Astrocyte (in vitro differentiated cells and primary cell): ENCODE measurements around the gene WNT3. TPM values are rescaled to one million over a fixed set of nuclear protein-coding genes. Genes with fewer than 3 reads are reported as not detected.

Experiments
- DNase-seq: peaks from one replicate; pipeline ENCODE4 v3.0.0-alpha.2; 2010; ENCODE audit warnings: low read depth
- FAIRE-seq: peaks from 2 replicates; lab custom pipeline; 2011; peaks lifted over from hg19 to GRCh38; lab: Jason Lieb, UNC
- H2AFZ ChIP-seq: 2 replicates; pipeline ENCODE4 v1.6.0; 2012; ENCODE audit warnings: low read depth, low read length, inconsistent platforms
- H3K27ac ChIP-seq: 2 replicates; pipeline ENCODE4 v1.5.1; 2011; ENCODE audit warnings: low read depth, low read length, inconsistent platforms
- H3K27me3 ChIP-seq: 2 replicates; pipeline ENCODE4 v1.6.0; 2011; ENCODE audit warnings: low read length, inconsistent platforms; ENCODE audit not compliant: insufficient read depth
- H3K36me3 ChIP-seq: 2 replicates; pipeline ENCODE4 v1.5.1; 2011; ENCODE audit warnings: low read length, inconsistent platforms; ENCODE audit not compliant: insufficient read depth
- H3K4me1 ChIP-seq: 2 replicates; pipeline ENCODE4 v1.5.1; 2011; ENCODE audit warnings: low read length, inconsistent platforms; ENCODE audit not compliant: insufficient read depth
- H3K4me2 ChIP-seq: 2 replicates; pipeline ENCODE4 v1.6.0; 2012; ENCODE audit warnings: low read length, inconsistent platforms
- H3K4me3 ChIP-seq: 2 replicates; pipeline ENCODE4 v1.5.1; 2011; ENCODE audit warnings: low read depth, mild to moderate bottlenecking, low read length, inconsistent platforms; ENCODE audit not compliant: insufficient read depth
- H3K79me2 ChIP-seq: 2 replicates; pipeline ENCODE4 v1.6.0; 2012; ENCODE audit warnings: mild to moderate bottlenecking, low read length, inconsistent platforms; ENCODE audit not compliant: insufficient read depth
- H3K9ac ChIP-seq: 2 replicates; pipeline ENCODE4 v1.6.0; 2012; ENCODE audit warnings: mild to moderate bottlenecking, low read length, inconsistent platforms
- H3K9me3 ChIP-seq: 2 replicates; pipeline ENCODE4 v1.5.1; 2012; ENCODE audit warnings: low read depth, mild to moderate bottlenecking, low read length, inconsistent platforms; ENCODE audit not compliant: insufficient read depth
- H4K20me1 ChIP-seq: 2 replicates; pipeline ENCODE4 v1.6.0; 2012; ENCODE audit warnings: low read length, inconsistent platforms; ENCODE audit not compliant: insufficient read depth
- H3K27ac Mint-ChIP-seq: one replicate; pipeline ENCODE4 v1.8.0; 2021; ENCODE audit warnings: mild to moderate bottlenecking, mixed read lengths; ENCODE audit not compliant: unreplicated experiment
- H3K27me3 Mint-ChIP-seq: one replicate; pipeline ENCODE4 v1.8.0; 2021; ENCODE audit warnings: low read depth, mixed read lengths; ENCODE audit not compliant: unreplicated experiment
- H3K36me3 Mint-ChIP-seq: one replicate; pipeline ENCODE4 v1.8.0; 2021; ENCODE audit warnings: low read depth, mixed read lengths; ENCODE audit not compliant: unreplicated experiment
- H3K4me1 Mint-ChIP-seq: one replicate; pipeline ENCODE4 v1.8.0; 2021; ENCODE audit warnings: low read depth, mixed read lengths; ENCODE audit not compliant: unreplicated experiment
- H3K4me3 Mint-ChIP-seq: one replicate; pipeline ENCODE4 v1.8.0; 2021; ENCODE audit warnings: mild to moderate bottlenecking, moderate library complexity, mixed read lengths; ENCODE audit not compliant: unreplicated experiment
- H3K9me3 Mint-ChIP-seq: one replicate; pipeline ENCODE4 v1.8.0; 2021; ENCODE audit warnings: mild to moderate bottlenecking, mixed read lengths; ENCODE audit not compliant: unreplicated experiment
- CTCF ChIP-seq: IDR thresholded peaks from 2 replicates; pipeline ENCODE4 v1.5.1; 2011; ENCODE audit warnings: low read depth, mild to moderate bottlenecking, inconsistent platforms, low read length, moderate library complexity; ENCODE audit not compliant: insufficient read depth
- EZH2 ChIP-seq: IDR thresholded peaks from 2 replicates; pipeline ENCODE4 v1.6.1; 2012; ENCODE audit warnings: mild to moderate bottlenecking, low read length, inconsistent platforms; ENCODE audit not compliant: insufficient read depth
- total RNA-seq: library from RNA; stranded (reverse); gene quantifications from 2 replicates; pipeline ENCODE4 v1.2.1, GENCODE V29; 2021

Gene WNT3
- total RNA-seq, 1 donor from 2014 or later = 2.4 TPM

DNA sequence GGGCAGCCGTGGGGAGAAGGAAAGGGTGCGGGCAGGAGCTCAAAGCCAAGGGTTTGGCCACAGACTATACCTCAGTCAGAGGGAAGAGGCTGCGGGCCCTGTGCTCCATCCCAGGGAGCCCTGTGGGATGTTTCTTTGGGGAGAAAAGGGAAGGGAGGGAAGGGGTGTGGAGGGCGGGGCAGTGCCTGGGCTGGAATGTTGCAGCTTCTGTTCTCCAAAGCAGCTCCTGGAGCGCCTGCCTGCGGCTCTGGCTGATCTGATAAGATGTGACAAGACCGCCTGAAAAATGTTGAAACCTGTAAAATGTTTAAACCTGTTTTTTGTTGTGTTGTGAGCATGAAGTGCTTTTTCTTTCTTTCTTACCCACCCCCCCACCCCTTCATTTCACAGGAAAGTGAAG lies 32.8 kb downstream of the WNT3 start:
- Histone ChIP-seq H3K4me3 (no peak overlapping the region), H3K4me2 (no peak overlapping the region), H3K79me2 (no peaks in the 10 kb centered on the region), H2AFZ (no peak overlapping the region), H4K20me1 (no peaks in the 10 kb centered on the region), H3K9me3 (peaks cover 6% of the 10 kb centered on the region), H3K4me1 (no peaks in the 10 kb centered on the region), H3K27ac (no peak overlapping the region), H3K27me3 (peaks cover 1% of the 10 kb centered on the region), H3K9ac (no peak overlapping the region), H3K36me3 (no peaks in the 10 kb centered on the region)
- TF ChIP-seq EZH2 = no peak
- no peak for TF ChIP-seq CTCF
- Mint-ChIP-seq H3K4me1 (peaks cover 5% of the 10 kb centered on the region), H3K27ac (no peak overlapping the region), H3K4me3 (no peak overlapping the region), H3K27me3 (peaks cover 40% of the 10 kb centered on the region), H3K9me3 (peaks cover 8% of the 10 kb centered on the region), H3K36me3 (peaks cover 5% of the 10 kb centered on the region)
- FAIRE-seq = no peak
- no peak for DNase-seq

DNA sequence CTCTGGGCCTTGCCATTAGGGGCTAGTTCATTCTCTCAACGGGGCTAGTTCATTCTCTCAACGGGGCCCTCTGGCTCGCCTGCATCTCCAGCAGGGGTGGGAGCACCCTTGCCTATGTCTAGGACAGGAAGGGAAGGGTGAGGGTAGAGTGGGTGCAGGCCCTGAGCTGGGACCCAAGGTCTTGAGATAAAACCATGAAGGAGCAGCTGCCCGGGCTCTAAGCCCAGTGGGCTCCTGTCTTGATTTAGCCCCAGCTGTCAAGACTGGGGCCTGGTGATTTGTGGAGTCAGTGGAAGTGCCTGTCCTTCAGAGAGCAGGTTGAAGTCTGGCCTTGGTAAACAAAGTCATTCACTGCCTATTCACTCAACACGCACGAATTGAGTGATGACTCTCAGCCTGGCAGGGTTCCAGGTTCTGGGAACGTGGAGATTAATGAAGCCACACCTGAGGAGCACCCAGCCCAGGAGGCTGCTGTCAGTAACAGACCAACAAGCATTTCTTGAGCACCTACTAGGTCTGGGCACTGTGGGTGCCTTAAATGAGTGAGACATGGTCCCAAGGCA lies 35.4 kb downstream of the WNT3 start:
- H3K4me3 Mint-ChIP-seq = no peak overlapping the region
- H3K4me1 Mint-ChIP-seq = peaks cover 5% of the 10 kb centered on the region

More for the DNA sequence above, 35.4 kb downstream of the WNT3 start:
- no peak for TF ChIP-seq CTCF
- no peak for TF ChIP-seq EZH2
- no peak overlapping the region for H3K27ac ChIP-seq
- H2AFZ ChIP-seq = no peak overlapping the region
- no peaks in the 10 kb centered on the region for H3K79me2 ChIP-seq
- no peaks in the 10 kb centered on the region for H3K9me3 ChIP-seq
- no peak overlapping the region for H3K9ac ChIP-seq
- no peaks in the 10 kb centered on the region for H4K20me1 ChIP-seq
- Mint-ChIP-seq H3K36me3 (no peaks in the 10 kb centered on the region), H3K9me3 (no peaks in the 10 kb centered on the region), H3K27ac (no peak overlapping the region), H3K27me3 (peaks cover 38% of the 10 kb centered on the region)
- no peak overlapping the region for H3K4me3 ChIP-seq
- DNase-seq (no peak), FAIRE-seq (no peak)
- H3K4me2 ChIP-seq = no peak overlapping the region
- no peaks in the 10 kb centered on the region for H3K4me1 ChIP-seq
- H3K27me3 ChIP-seq = peaks cover 2% of the 10 kb centered on the region
- H3K36me3 ChIP-seq = no peaks in the 10 kb centered on the region
